ENCODE results near the gene RFC1.
"Not testable (repeated sequence)": the region's sequence is repeated elsewhere in the genome, so short reads cannot be mapped to it uniquely, and the experiment has no call there.

The RFC1 gene, protein sequence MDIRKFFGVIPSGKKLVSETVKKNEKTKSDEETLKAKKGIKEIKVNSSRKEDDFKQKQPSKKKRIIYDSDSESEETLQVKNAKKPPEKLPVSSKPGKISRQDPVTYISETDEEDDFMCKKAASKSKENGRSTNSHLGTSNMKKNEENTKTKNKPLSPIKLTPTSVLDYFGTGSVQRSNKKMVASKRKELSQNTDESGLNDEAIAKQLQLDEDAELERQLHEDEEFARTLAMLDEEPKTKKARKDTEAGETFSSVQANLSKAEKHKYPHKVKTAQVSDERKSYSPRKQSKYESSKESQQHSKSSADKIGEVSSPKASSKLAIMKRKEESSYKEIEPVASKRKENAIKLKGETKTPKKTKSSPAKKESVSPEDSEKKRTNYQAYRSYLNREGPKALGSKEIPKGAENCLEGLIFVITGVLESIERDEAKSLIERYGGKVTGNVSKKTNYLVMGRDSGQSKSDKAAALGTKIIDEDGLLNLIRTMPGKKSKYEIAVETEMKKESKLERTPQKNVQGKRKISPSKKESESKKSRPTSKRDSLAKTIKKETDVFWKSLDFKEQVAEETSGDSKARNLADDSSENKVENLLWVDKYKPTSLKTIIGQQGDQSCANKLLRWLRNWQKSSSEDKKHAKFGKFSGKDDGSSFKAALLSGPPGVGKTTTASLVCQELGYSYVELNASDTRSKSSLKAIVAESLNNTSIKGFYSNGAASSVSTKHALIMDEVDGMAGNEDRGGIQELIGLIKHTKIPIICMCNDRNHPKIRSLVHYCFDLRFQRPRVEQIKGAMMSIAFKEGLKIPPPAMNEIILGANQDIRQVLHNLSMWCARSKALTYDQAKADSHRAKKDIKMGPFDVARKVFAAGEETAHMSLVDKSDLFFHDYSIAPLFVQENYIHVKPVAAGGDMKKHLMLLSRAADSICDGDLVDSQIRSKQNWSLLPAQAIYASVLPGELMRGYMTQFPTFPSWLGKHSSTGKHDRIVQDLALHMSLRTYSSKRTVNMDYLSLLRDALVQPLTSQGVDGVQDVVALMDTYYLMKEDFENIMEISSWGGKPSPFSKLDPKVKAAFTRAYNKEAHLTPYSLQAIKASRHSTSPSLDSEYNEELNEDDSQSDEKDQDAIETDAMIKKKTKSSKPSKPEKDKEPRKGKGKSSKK

DNA sequence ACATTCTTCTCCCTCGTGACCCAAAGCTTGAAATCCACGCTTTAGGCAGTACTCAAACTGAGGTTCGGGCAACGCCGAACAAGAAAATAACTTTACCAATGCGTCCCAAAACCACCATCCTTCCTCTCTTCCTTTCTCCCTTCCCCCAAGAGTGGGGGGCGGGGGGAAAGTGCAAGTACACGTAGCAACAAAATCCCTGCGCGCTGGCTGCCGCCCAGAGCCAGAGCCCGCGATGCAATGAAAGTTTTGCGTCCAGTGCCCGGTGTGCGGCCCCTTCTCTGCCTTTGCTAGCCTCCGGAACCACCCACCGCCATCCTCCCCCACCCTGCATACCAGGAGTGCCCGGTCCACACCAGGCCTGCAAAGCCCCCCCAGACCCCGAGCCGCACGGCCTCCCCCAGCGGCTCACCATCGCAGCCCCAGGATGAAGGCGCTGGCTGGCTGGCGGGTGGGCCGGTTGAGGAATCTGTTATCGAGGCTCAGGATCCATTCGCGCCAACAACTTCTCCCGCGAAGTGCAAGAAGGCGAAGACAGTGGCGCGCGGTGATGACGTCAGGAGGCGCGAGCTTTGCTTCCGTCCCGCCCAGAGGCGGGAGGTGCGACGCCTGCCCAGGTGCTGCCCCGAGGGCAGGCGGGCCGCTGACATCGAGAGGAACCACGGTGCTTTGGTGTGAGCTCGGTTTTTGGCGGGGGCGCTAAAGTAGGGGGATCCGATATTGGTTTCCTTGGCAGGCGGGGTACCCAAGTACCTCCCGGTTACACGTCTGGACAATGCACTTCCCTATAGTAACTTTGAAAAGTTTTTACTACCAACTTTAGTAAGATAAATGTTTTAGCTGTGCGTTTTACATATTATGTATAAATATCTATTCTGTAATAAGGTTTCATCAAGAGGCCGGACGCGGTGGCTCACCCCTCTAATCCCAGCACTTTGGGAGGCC, at the start of gene RFC1:
TSS of gene RFC1 (minus strand) at position 533 of the 942 bp plus-strand sequence. CDS start at position 412, 121 bp downstream.
- Mint-ChIP-seq H3K4me1 (peaks cover 51% of the 10 kb centered on the region), H3K27ac (peak within 1 kb of the TSS; percentile 90), H3K4me3 (peak within 1 kb of the TSS; percentile 94), H3K36me3 (peaks cover 8% of the 10 kb centered on the region), H3K27me3 (no peaks in the 10 kb centered on the region), H3K9me3 (peaks cover 7% of the 10 kb centered on the region)
- peak; percentile 93 for ATAC-seq

DNA sequence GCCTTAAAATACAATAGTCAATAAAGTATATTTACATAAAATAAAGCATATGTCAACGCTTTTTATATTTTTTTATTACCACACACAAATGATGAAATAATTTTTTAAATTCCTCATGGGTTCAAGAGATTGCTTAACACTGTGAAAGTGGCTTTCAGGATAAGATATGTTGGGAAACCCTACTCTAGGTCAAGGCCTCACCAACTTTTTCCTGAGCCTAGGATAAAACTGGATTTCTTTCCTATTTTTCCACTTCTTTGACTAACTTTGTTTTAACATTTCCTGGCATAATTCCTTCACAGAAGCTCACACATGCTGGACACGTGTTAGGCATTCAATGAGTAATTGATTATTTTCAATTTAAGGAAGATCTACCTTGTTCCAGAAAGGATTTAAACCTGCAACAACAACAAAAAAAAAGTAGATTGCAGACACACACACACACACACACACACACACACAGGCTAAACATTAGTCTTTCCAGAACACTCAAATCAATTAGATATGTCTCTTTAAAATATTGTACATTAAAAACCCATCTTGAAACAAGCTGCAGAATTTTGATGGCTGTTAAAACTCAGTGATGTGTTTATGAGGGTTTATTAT, 49.6 kb upstream of the RFC1 start:
- Mint-ChIP-seq H3K27me3 (no peaks in the 10 kb centered on the region), H3K36me3 (no peaks in the 10 kb centered on the region), H3K27ac (no peak overlapping the region), H3K4me3 (no peak overlapping the region), H3K9me3 (no peaks in the 10 kb centered on the region), H3K4me1 (no peaks in the 10 kb centered on the region)
- ATAC-seq = no peak

DNA sequence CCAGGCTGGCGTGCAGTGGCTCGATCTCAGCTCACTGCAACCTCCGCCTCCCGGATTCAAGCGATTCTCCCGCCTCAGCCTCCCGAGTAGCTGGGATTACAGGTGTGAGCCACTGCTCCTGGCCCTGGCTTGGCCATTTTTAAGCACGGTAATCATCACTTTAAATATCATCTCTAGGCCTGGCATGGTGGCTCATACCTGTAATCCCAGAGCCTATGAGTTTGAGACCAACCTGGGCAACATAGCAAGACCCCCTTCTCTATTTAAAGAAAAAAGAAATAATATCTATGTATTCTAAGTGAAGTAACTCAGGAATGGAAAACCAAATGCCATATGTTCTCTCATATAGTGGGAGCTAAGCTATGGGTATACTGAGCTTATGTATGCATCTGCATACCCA, 45.4 kb upstream of the RFC1 start:
- not testable (repeated sequence) for H3K27ac Mint-ChIP-seq, H3K9me3 Mint-ChIP-seq, H3K36me3 Mint-ChIP-seq, H3K27me3 Mint-ChIP-seq, ATAC-seq, H3K4me3 Mint-ChIP-seq, H3K4me1 Mint-ChIP-seq

DNA sequence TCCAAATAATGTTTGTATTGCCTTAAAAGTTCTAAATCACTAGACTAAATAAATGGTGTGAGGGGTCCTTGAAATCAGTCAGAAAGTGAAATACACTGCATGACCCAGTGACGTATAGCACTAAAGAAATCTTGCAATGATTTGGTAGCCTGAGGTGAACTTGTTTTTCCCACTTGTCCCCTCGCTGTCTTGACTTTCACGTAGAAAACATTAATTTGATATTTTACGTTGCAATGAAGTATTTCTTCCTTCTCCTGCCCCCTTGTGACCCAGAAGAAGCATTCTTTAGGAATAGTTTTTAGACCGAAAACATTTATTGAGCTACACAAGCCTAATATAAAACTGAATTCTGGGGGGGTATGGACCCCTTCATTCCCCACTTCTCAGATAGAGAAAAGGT, 44.3 kb upstream of the RFC1 start:
- no peaks in the 10 kb centered on the region for H3K4me1 Mint-ChIP-seq
- ATAC-seq = no peak
- H3K36me3 Mint-ChIP-seq = no peaks in the 10 kb centered on the region
- H3K4me3 Mint-ChIP-seq = no peak overlapping the region
- no peak overlapping the region for H3K27ac Mint-ChIP-seq
- no peaks in the 10 kb centered on the region for H3K9me3 Mint-ChIP-seq
- no peaks in the 10 kb centered on the region for H3K27me3 Mint-ChIP-seq

DNA sequence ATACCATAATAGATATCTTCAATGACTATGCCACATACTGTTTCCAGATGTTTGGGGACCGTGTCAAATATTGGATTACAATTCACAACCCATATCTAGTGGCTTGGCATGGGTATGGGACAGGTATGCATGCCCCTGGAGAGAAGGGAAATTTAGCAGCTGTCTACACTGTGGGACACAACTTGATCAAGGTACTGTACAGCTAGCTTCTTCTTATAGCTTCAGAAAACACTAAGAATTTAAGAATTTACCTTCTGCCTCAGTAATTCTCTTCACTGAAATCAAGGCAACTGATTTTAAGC, 41.4 kb upstream of the RFC1 start:
- H3K4me1 Mint-ChIP-seq = no peaks in the 10 kb centered on the region
- H3K27me3 Mint-ChIP-seq = no peaks in the 10 kb centered on the region
- H3K9me3 Mint-ChIP-seq = no peaks in the 10 kb centered on the region
- no peaks in the 10 kb centered on the region for H3K36me3 Mint-ChIP-seq
- no peak overlapping the region for H3K4me3 Mint-ChIP-seq
- H3K27ac Mint-ChIP-seq = no peak overlapping the region
- no peak for ATAC-seq

DNA sequence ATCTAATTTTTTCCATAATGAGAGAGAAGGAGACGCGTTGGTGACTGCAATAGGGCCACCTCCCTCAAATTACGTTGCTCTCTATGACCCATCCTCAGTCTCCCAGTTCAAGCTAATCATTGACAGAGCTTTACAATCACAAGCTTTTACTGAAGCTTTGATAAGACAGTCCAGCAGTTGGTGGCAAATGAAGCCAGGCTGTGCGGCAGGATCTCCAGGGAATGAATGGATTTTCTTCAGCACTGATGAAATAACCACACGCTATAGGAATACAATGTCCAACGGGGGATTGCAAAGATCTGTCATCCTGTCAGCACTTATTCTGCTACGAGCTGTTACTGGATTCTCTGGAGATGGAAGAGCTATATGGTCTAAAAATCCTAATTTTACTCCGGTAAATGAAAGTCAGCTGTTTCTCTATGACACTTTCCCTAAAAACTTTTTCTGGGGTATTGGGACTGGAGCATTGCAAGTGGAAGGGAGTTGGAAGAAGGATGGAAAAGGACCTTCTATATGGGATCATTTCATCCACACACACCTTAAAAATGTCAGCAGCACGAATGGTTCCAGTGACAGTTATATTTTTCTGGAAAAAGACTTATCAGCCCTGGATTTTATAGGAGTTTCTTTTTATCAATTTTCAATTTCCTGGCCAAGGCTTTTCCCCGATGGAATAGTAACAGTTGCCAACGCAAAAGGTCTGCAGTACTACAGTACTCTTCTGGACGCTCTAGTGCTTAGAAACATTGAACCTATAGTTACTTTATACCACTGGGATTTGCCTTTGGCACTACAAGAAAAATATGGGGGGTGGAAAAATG, 40.8 kb upstream of the RFC1 start, which contains the start of gene KLB:
TSS of gene KLB (plus strand) at position 168 of the 821 bp plus-strand sequence. CDS start at position 188, 20 bp downstream.
- no peaks in the 10 kb centered on the region for H3K4me1 Mint-ChIP-seq
- H3K9me3 Mint-ChIP-seq = no peaks in the 10 kb centered on the region
- no peaks in the 10 kb centered on the region for H3K27me3 Mint-ChIP-seq
- no peak within 1 kb of the TSS for H3K27ac Mint-ChIP-seq
- H3K36me3 Mint-ChIP-seq = no peaks in the 10 kb centered on the region
- ATAC-seq = no peak
- H3K4me3 Mint-ChIP-seq = no peak within 1 kb of the TSS

DNA sequence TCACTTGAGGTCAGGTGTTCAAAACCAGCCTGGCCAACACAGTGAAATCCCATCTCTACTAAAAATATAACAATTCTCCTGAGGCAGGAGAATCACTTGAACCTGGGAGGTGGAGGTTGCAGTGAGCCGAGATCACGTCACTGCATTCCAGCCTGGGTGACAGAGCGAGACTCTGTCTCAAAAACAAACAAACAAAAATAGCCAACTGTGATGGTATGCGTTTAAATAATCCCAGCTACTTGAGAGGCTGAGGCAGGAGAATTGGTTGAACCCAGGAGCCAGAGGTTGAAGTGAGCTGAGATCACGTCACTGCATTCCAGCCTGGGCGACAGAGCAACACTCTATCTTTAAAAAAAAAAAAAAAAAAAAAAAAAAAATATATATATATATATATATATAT, 35.5 kb upstream of the RFC1 start:
- not testable (repeated sequence) for H3K27ac Mint-ChIP-seq, H3K9me3 Mint-ChIP-seq

DNA sequence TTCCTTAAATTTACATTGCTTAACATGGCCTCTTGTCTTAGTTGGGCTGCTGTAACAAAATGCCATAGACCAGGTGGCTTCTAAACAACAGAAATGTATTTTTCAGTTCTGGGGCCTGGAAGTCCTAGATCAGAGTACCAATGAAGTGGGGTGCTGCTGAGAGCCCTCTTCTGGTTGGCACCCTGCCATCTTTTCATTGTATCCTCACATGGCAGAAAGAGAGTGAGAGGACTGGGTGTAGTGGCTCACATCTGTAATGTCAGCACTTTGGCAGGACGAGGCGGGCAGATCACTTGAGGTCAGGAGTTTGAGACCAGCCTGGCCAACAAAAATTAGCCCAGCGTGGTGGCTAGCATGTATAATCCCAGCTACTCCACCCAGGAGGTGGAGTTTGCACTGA, 28.5 kb upstream of the RFC1 start:
- Mint-ChIP-seq H3K36me3 (no peaks in the 10 kb centered on the region), H3K27ac (no peak overlapping the region), H3K4me3 (no peak overlapping the region), H3K9me3 (no peaks in the 10 kb centered on the region), H3K27me3 (no peaks in the 10 kb centered on the region), H3K4me1 (no peaks in the 10 kb centered on the region)
- no peak for ATAC-seq

More for the DNA sequence above, 35.5 kb upstream of the RFC1 start:
- not testable (repeated sequence) for H3K36me3 Mint-ChIP-seq, ATAC-seq, H3K4me1 Mint-ChIP-seq, H3K27me3 Mint-ChIP-seq, H3K4me3 Mint-ChIP-seq

DNA sequence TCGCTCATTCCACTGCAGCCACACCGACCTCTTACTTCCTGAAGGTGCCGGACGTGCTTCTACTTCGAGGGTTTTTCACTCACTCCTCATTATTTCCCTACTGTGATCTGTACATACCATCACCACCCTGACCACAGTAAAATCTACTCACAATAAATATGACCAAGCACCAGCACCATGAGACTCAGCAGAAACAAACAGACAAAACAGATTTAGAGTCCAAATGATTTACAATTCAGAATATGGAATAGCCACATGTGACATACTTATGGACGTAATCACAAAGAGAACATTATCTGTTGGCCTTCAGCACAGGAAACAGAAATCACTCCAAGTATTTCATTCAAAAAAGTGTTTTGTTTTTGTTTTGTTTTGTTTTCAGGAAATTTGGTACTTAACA, 24.4 kb upstream of the RFC1 start:
- H3K36me3 Mint-ChIP-seq = no peaks in the 10 kb centered on the region
- H3K27ac Mint-ChIP-seq = no peak overlapping the region
- no peaks in the 10 kb centered on the region for H3K9me3 Mint-ChIP-seq
- H3K4me1 Mint-ChIP-seq = no peaks in the 10 kb centered on the region
- no peaks in the 10 kb centered on the region for H3K27me3 Mint-ChIP-seq
- ATAC-seq = no peak
- no peak overlapping the region for H3K4me3 Mint-ChIP-seq

DNA sequence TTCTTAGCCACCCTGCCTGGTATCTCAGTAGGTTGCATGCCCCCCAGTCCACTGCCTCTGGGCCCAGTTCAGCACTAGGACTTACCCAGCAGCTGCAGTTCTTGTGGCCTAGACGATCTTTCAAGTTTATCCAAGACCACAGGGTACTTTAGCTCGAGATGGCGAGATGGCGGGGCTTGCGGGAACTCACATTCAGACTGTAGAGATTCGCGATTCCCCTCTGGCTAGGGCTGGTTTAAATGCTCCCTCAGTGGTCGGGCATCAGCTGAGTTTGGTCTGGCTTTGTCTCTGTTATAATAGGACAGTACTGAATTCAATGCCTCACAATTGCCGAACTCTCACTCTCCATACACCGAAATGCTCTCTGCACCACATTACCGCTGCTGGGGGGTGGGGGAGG, 18.4 kb upstream of the RFC1 start:
- no peak overlapping the region for H3K4me3 Mint-ChIP-seq
- H3K4me1 Mint-ChIP-seq = no peaks in the 10 kb centered on the region
- no peaks in the 10 kb centered on the region for H3K36me3 Mint-ChIP-seq
- no peak for ATAC-seq
- peaks cover 6% of the 10 kb centered on the region for H3K9me3 Mint-ChIP-seq
- H3K27ac Mint-ChIP-seq = no peak overlapping the region
- H3K27me3 Mint-ChIP-seq = peaks cover 18% of the 10 kb centered on the region

DNA sequence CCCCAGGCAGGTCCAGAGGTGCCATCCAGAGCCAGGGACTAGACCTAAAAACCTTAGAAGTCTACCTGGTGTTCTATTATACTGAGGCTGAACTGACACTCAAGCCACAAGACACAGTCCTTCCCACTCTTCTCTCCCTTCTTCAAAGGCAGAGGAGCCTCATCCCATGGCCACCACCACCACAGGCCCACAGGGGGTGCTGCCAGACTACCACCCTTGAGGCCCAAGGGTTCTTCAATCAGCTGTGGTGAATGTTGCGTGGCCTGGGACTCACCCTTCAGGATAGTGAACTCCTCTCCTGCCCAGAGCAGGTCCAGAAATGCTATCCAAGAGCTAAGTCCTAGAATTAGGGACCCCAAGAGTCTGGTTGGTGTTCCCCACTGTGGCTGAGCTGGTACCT, 17.5 kb upstream of the RFC1 start:
- H3K27me3 Mint-ChIP-seq = peaks cover 23% of the 10 kb centered on the region
- no peaks in the 10 kb centered on the region for H3K36me3 Mint-ChIP-seq
- no peak overlapping the region for H3K4me3 Mint-ChIP-seq
- no peak overlapping the region for H3K27ac Mint-ChIP-seq
- peaks cover 7% of the 10 kb centered on the region for H3K9me3 Mint-ChIP-seq
- ATAC-seq = no peak
- no peaks in the 10 kb centered on the region for H3K4me1 Mint-ChIP-seq

DNA sequence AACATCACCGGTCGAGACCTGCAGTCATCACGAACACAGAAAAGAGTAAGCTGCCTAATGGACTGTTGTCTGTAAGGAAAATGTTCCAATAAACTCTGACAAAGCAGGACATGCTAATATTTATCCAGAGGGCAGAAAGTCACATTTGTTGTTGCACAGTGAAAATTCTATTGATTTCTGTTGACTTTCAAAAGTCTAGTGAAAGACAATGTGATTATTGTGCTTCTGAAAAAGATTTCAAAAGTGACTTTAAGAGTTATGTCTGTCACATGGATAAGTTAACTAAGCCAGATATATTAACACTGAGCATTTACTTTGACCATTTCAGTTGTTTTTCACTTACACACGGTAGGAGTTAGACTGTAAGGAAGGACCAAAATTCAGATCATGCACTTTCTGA, 9.3 kb upstream of the RFC1 start:
- H3K27me3 Mint-ChIP-seq = peaks cover 23% of the 10 kb centered on the region
- no peaks in the 10 kb centered on the region for H3K4me1 Mint-ChIP-seq
- no peak overlapping the region for H3K4me3 Mint-ChIP-seq
- peaks cover 4% of the 10 kb centered on the region for H3K36me3 Mint-ChIP-seq
- peaks cover 12% of the 10 kb centered on the region for H3K9me3 Mint-ChIP-seq
- no peak overlapping the region for H3K27ac Mint-ChIP-seq
- ATAC-seq = no peak

DNA sequence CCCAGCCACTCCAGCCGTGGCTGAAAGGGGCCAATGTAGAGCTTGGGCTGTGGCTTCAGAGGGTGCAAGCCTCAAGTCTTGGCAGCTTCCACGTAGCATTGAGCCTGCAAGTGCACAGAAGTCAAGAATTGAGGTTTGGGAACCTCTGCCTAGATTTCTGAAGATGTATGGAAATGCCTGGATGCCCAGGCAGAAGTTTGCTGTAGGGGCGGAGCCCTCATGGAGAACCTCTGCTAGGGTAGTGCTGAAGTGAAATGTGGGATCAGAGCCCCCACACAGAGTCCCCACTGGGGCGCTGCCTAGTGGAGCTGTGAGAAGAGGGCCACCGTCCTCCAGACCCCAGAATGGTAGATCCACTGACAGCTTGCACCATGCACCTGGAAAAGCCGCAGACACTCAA, 5.0 kb upstream of the RFC1 start:
- not testable (repeated sequence) for H3K27me3 Mint-ChIP-seq, H3K36me3 Mint-ChIP-seq, H3K27ac Mint-ChIP-seq, H3K9me3 Mint-ChIP-seq, H3K4me1 Mint-ChIP-seq, ATAC-seq, H3K4me3 Mint-ChIP-seq

DNA sequence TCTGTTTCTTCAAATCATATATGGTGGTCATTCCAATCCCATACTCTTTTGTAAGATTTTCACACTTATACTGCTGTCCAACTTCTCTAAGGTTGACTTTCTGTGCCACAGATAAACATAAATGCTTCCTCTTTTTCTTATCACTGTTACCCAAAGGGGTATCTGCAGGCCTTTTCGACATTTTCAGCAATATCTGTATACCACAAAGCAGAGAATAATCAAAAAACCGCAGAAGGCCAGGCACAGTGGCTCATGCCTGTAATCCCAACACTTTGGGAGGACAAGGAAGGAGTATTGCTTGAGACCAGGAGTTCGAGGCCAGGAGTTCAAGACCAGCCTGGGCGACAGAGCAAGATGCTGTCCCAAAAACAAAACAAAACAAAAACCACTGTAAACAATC, 3.1 kb upstream of the RFC1 start:
- H3K4me3 Mint-ChIP-seq = no peak overlapping the region
- peaks cover 8% of the 10 kb centered on the region for H3K36me3 Mint-ChIP-seq
- peaks cover 10% of the 10 kb centered on the region for H3K9me3 Mint-ChIP-seq
- no peaks in the 10 kb centered on the region for H3K27me3 Mint-ChIP-seq
- ATAC-seq = no peak
- H3K4me1 Mint-ChIP-seq = peaks cover 26% of the 10 kb centered on the region
- no peak overlapping the region for H3K27ac Mint-ChIP-seq

All from stimulated activated memory B cell treated with anti-CD40 and anti-IgM and Interleukin-4, amounts not matched to agents 10 μg/mL and 1 μg/mL and 100 μg/mL, for 72 hours (primary cell).